Lower lobe of right lung (tissue), 2 donors: Measurements from ENCODE around the gene RNF40. TPM values are rescaled to one million over a fixed set of nuclear protein-coding genes. Genes with fewer than 3 reads are reported as not detected.

Experiments used
- ATAC-seq, 2 donors: fragments of 200-7000 bp; cut with Tn5 transposase; one replicate each; pipeline ENCODE4 v1.9.1; 2020 to 2022; ENCODE audit warnings: mild to moderate bottlenecking in 2 of 2, moderate library complexity in 2 of 2
- DNase-seq: peaks from one replicate; pipeline ENCODE4 v3.0.0-alpha.2; 2020
- H3K27ac ChIP-seq: fragments of 200-600 bp; one replicate; pipeline ENCODE4 v1.8.0; 2022
- H3K27me3 ChIP-seq: fragments of 200-600 bp; one replicate; pipeline ENCODE4 v1.8.0; 2022; ENCODE audit warnings: low read depth
- H3K36me3 ChIP-seq: fragments of 200-600 bp; one replicate; pipeline ENCODE4 v1.8.0; 2022; ENCODE audit warnings: mild to moderate bottlenecking
- H3K4me1 ChIP-seq: fragments of 200-600 bp; one replicate; pipeline ENCODE4 v1.8.0; 2022
- H3K4me3 ChIP-seq: fragments of 200-600 bp; one replicate; pipeline ENCODE4 v1.8.0; 2022; ENCODE audit warnings: mild to moderate bottlenecking
- H3K9me3 ChIP-seq: fragments of 200-600 bp; one replicate; pipeline ENCODE4 v1.8.0; 2022
- CTCF ChIP-seq: fragments of 200-600 bp; IDR thresholded peaks from one replicate; pipeline ENCODE4 v1.8.0; 2022; ENCODE audit warnings: antibody characterized with exemption, mild to moderate bottlenecking
- intact Hi-C: fragments of 100-400 bp; cut with DNase I; formaldehyde crosslinking; loops from one replicate; pipeline ENCODE4 v1.11.0; 2022
- total RNA-seq: library from RNA; stranded (reverse); fragmentation: NEBNext Ultra II Directional; extraction: Animal tissue kit (Norgen Biotek cat#: 25700); gene quantifications from one replicate; pipeline ENCODE4 v1.2.1, GENCODE V29; 2021
- donor health status: DM: no; HTN: yes; CAD: no; lungs with severe emphysema.

RNF40 gene
- total RNA-seq, 1 donor from 2014 or later = 95.9 TPM

- no peak for TF ChIP-seq CTCF
- H3K4me3 ChIP-seq = no peak overlapping the region
- intact Hi-C loops = no loop called here
- H3K27ac ChIP-seq = no peak overlapping the region
- no peak for ATAC-seq
- peaks cover 68% of the 10 kb centered on the region for H3K36me3 ChIP-seq
- H3K9me3 ChIP-seq = no peaks in the 10 kb centered on the region
- DNase-seq = no peak
- peaks cover 33% of the 10 kb centered on the region for H3K4me1 ChIP-seq
- H3K27me3 ChIP-seq = no peaks in the 10 kb centered on the region
These were observed 24.1 kb upstream of the RNF40 start for GRCh38 chr16:30737794-30738648.

- Histone ChIP-seq H3K27me3 (no peaks in the 10 kb centered on the region), H3K4me1 (peaks cover 33% of the 10 kb centered on the region), H3K27ac (peak overlapping the region; percentile 88), H3K4me3 (no peak overlapping the region), H3K36me3 (peaks cover 68% of the 10 kb centered on the region), H3K9me3 (no peaks in the 10 kb centered on the region)
- TF ChIP-seq CTCF = no peak
- intact Hi-C loops = no loop called here
- no peak for ATAC-seq
- DNase-seq = no peak
These were observed 22.9 kb upstream of the RNF40 start for GRCh38 chr16:30738984-30739951.

GRCh38 chr16:30740364-30741251, 21.5 kb upstream of the RNF40 start:
- H3K27ac ChIP-seq = peak overlapping the region; percentile 88
- no peaks in the 10 kb centered on the region for H3K27me3 ChIP-seq
- intact Hi-C loops = no loop called here
- H3K4me1 ChIP-seq = peaks cover 33% of the 10 kb centered on the region
- ATAC-seq (peak; percentile 91 to 92), DNase-seq (peak; percentile 91)
- TF ChIP-seq CTCF = no peak
- H3K4me3 ChIP-seq = peak overlapping the region; percentile 37
- H3K36me3 ChIP-seq = peaks cover 69% of the 10 kb centered on the region
- no peaks in the 10 kb centered on the region for H3K9me3 ChIP-seq

GRCh38 chr16:30741461-30741914, 20.6 kb upstream of the RNF40 start:
- no peaks in the 10 kb centered on the region for H3K9me3 ChIP-seq
- intact Hi-C loops = no loop called here
- H3K4me3 ChIP-seq = peak overlapping the region; percentile 24
- ATAC-seq (peak; percentile 92 to 93), DNase-seq (peak; percentile 78)
- peak overlapping the region; percentile 88 for H3K27ac ChIP-seq
- peaks cover 61% of the 10 kb centered on the region for H3K36me3 ChIP-seq
- no peak for TF ChIP-seq CTCF
- peaks cover 33% of the 10 kb centered on the region for H3K4me1 ChIP-seq
- no peaks in the 10 kb centered on the region for H3K27me3 ChIP-seq

- H3K27ac ChIP-seq = no peak overlapping the region
These were observed 18.4 kb upstream of the RNF40 start for GRCh38 chr16:30743716-30744115.

More at GRCh38 chr16:30743716-30744115, 18.4 kb upstream of the RNF40 start:
- Histone ChIP-seq H3K36me3 (peaks cover 39% of the 10 kb centered on the region), H3K9me3 (no peaks in the 10 kb centered on the region), H3K27me3 (no peaks in the 10 kb centered on the region), H3K4me3 (no peak overlapping the region), H3K4me1 (peaks cover 40% of the 10 kb centered on the region)
- ATAC-seq = no peak
- DNase-seq = no peak
- intact Hi-C loops = no loop called here
- no peak for TF ChIP-seq CTCF
